H1 (cell line): ENCODE data around the gene ZNF582.

Experiments used
- JUN ChIP-seq: IDR thresholded peaks from 2 replicates; pipeline ENCODE4 v1.6.1; 2011; ENCODE audit warnings: low read depth, mild to moderate bottlenecking, improper control_type of control experiment, low read length
- TF ChIP-seq, protein P1 (sequence below), 3 experiments: IDR thresholded peaks; 1 replicate in 2 of 3; 2 replicates in 1 of 3; pipeline versions ENCODE4 v1.5.1 to v1.6.1; 2011; ENCODE audit warnings: low read length in 3 of 3, mild to moderate bottlenecking in 3 of 3, inconsistent platforms in 2 of 3, low read depth in 1 of 3, moderate library complexity in 1 of 3; ENCODE audit not compliant: insufficient read depth in 1 of 3; ENCODE audit errors: control extremely low read depth in 1 of 3

DNA sequence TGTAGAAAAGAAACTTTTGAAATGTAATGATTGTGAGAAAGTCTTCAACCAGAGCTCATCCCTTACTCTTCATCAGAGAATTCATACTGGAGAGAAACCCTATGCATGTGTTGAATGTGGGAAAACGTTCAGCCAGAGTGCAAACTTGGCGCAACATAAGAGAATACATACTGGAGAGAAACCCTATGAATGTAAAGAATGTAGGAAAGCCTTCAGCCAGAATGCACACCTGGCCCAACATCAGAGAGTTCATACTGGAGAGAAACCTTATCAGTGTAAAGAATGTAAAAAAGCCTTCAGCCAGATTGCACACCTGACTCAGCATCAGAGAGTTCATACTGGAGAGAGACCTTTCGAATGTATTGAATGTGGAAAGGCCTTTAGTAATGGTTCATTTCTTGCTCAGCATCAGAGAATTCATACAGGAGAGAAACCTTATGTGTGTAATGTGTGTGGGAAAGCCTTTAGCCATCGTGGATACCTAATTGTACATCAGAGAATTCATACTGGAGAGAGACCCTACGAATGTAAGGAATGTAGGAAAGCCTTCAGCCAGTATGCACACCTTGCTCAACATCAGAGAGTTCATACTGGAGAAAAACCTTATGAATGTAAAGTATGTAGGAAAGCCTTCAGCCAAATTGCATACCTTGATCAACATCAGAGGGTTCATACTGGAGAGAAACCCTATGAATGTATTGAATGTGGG, 30.1 kb upstream of the ZNF582 start:
- TF ChIP-seq, protein P1, sequence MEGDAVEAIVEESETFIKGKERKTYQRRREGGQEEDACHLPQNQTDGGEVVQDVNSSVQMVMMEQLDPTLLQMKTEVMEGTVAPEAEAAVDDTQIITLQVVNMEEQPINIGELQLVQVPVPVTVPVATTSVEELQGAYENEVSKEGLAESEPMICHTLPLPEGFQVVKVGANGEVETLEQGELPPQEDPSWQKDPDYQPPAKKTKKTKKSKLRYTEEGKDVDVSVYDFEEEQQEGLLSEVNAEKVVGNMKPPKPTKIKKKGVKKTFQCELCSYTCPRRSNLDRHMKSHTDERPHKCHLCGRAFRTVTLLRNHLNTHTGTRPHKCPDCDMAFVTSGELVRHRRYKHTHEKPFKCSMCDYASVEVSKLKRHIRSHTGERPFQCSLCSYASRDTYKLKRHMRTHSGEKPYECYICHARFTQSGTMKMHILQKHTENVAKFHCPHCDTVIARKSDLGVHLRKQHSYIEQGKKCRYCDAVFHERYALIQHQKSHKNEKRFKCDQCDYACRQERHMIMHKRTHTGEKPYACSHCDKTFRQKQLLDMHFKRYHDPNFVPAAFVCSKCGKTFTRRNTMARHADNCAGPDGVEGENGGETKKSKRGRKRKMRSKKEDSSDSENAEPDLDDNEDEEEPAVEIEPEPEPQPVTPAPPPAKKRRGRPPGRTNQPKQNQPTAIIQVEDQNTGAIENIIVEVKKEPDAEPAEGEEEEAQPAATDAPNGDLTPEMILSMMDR (IDR thresholded peaks at IDR 0.05; ENCODE audit: control extremely low read depth in 1 of 3, insufficient read depth in 1 of 3, low read depth in 1 of 3, low read length in 3 of 3), result no peak
- no peak for TF ChIP-seq JUN
